Progenitor cell of endocrine pancreas (in vitro differentiated cells): ENCODE measurements around the gene BACE2. TPM values are rescaled to one million over a fixed set of nuclear protein-coding genes. Genes with fewer than 3 reads are reported as not detected.

ENCODE experiments used
- DNase-seq: peaks from one replicate; pipeline ENCODE4 v3.0.0; 2021; ENCODE audit warnings: low spot score; ENCODE audit not compliant: unreplicated experiment
- H3K27ac Mint-ChIP-seq: 2 replicates; pipeline ENCODE4 v1.8.0; 2021; ENCODE audit warnings: mild to moderate bottlenecking, moderate library complexity, mixed read lengths
- H3K27me3 Mint-ChIP-seq: 2 replicates; pipeline ENCODE4 v1.8.0; 2021; ENCODE audit warnings: mixed read lengths
- H3K36me3 Mint-ChIP-seq: 2 replicates; pipeline ENCODE4 v1.8.0; 2022; ENCODE audit warnings: mixed read lengths; ENCODE audit not compliant: insufficient read depth
- H3K4me1 Mint-ChIP-seq: 2 replicates; pipeline ENCODE4 v1.8.0; 2021; ENCODE audit warnings: low read depth, mixed read lengths
- H3K4me3 Mint-ChIP-seq: 2 replicates; pipeline ENCODE4 v1.8.0; 2021; ENCODE audit warnings: low read depth, mild to moderate bottlenecking, moderate library complexity, mixed read lengths
- H3K9me3 Mint-ChIP-seq: 2 replicates; pipeline ENCODE4 v1.8.0; 2021; ENCODE audit warnings: low read depth, mixed read lengths
- CTCF ChIP-seq: fragments of 200-600 bp; sonication (generic); IDR thresholded peaks from one replicate; pipeline ENCODE4 v1.5.0; 2021; ENCODE audit warnings: antibody characterized with exemption, mild to moderate bottlenecking; ENCODE audit not compliant: unreplicated experiment
- total RNA-seq: library from RNA; stranded (reverse); gene quantifications from 2 replicates; pipeline ENCODE4 v1.2.1, GENCODE V29; 2021

Gene BACE2
- total RNA-seq, 1 donor from 2014 or later, result 13.4 TPM

GRCh38 chr21:41180752-41181151, 12.8 kb downstream of the BACE2 start:
- DNase-seq, result no peak
- no peaks in the 10 kb centered on the region for H3K4me1 Mint-ChIP-seq
- TF ChIP-seq CTCF, result no peak
- H3K4me3 Mint-ChIP-seq, result no peak overlapping the region
- peaks cover 3% of the 10 kb centered on the region for H3K27me3 Mint-ChIP-seq
- H3K9me3 Mint-ChIP-seq, result peaks cover 7% of the 10 kb centered on the region
- no peaks in the 10 kb centered on the region for H3K36me3 Mint-ChIP-seq
- no peak overlapping the region for H3K27ac Mint-ChIP-seq

- Mint-ChIP-seq H3K27ac (no peak overlapping the region), H3K9me3 (peaks cover 7% of the 10 kb centered on the region), H3K4me1 (no peaks in the 10 kb centered on the region), H3K36me3 (no peaks in the 10 kb centered on the region), H3K27me3 (no peaks in the 10 kb centered on the region), H3K4me3 (no peak overlapping the region)
- DNase-seq, result no peak
- no peak for TF ChIP-seq CTCF
These were observed 14.6 kb downstream of the BACE2 start for GRCh38 chr21:41182547-41182946.

GRCh38 chr21:41183575-41183974, 15.6 kb downstream of the BACE2 start:
- H3K36me3 Mint-ChIP-seq, result no peaks in the 10 kb centered on the region
- no peaks in the 10 kb centered on the region for H3K4me1 Mint-ChIP-seq
- peaks cover 7% of the 10 kb centered on the region for H3K9me3 Mint-ChIP-seq
- no peak for TF ChIP-seq CTCF
- no peak overlapping the region for H3K4me3 Mint-ChIP-seq
- no peak for DNase-seq
- no peak overlapping the region for H3K27ac Mint-ChIP-seq
- no peaks in the 10 kb centered on the region for H3K27me3 Mint-ChIP-seq

- Mint-ChIP-seq H3K4me3 (no peak overlapping the region), H3K9me3 (peaks cover 16% of the 10 kb centered on the region), H3K4me1 (no peaks in the 10 kb centered on the region), H3K27ac (no peak overlapping the region), H3K27me3 (no peaks in the 10 kb centered on the region), H3K36me3 (peaks cover 8% of the 10 kb centered on the region)
- TF ChIP-seq CTCF, result no peak
- no peak for DNase-seq
These were observed 17.8 kb downstream of the BACE2 start for GRCh38 chr21:41185802-41186201.

DNA sequence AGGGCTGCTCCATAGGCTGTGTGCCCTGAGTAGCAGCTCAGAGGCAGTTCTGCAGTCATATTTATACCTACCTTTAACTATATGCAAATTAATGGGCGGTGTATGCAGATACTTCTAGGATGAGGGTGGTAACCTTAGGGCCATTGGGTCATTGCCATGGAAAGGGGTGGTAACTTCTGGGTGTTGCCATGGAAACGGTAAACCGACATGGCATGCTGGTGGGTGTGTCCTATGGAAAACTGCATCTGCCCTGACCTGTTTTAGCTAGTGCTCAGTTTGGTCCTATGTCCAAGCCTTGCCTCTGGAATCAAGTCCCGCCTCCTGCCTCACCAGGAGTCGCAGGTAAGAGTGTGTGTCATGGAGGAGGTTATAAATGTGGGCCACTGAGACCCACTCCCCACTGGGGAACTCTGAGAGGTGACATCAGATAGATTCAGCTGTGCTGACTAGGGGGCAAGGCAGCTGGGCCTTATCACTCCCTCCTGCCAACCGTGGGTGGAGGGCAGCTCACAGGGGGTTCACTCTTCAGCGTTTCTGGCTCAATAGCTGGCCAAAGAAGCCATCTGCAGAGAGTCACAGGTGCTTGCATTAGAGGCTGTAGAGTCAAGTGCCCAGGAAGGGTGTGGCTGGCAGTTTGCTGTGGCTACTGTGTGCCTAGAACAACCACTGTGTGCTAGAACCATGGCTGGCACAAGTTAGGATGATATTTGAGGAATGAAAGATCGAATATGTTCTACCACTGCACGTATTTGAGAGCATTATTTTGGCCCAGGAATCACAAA, 19.0 kb downstream of the BACE2 start:
- Mint-ChIP-seq H3K4me3 (no peak overlapping the region), H3K4me1 (no peaks in the 10 kb centered on the region), H3K9me3 (peaks cover 13% of the 10 kb centered on the region), H3K27ac (no peak overlapping the region), H3K36me3 (peaks cover 8% of the 10 kb centered on the region), H3K27me3 (no peaks in the 10 kb centered on the region)
- DNase-seq, result no peak
- TF ChIP-seq CTCF, result no peak
